ENCODE data around the gene ANXA2R. TPM values are rescaled to one million over a fixed set of nuclear protein-coding genes. Genes with fewer than 3 reads are reported as not detected.
"Not testable (repeated sequence)": the region's sequence is repeated elsewhere in the genome, so short reads cannot be mapped to it uniquely, and the experiment has no call there.

The ANXA2R gene
- total and polyA plus RNA-seq, 12 donors, result 0.42 to 3.4 (median 1.0) TPM

- TF ChIP-seq, protein P1, sequence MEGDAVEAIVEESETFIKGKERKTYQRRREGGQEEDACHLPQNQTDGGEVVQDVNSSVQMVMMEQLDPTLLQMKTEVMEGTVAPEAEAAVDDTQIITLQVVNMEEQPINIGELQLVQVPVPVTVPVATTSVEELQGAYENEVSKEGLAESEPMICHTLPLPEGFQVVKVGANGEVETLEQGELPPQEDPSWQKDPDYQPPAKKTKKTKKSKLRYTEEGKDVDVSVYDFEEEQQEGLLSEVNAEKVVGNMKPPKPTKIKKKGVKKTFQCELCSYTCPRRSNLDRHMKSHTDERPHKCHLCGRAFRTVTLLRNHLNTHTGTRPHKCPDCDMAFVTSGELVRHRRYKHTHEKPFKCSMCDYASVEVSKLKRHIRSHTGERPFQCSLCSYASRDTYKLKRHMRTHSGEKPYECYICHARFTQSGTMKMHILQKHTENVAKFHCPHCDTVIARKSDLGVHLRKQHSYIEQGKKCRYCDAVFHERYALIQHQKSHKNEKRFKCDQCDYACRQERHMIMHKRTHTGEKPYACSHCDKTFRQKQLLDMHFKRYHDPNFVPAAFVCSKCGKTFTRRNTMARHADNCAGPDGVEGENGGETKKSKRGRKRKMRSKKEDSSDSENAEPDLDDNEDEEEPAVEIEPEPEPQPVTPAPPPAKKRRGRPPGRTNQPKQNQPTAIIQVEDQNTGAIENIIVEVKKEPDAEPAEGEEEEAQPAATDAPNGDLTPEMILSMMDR (IDR thresholded peaks at IDR 0.05), result no peak
- peaks cover 0 to 15% (median 2%) of the 10 kb centered on the region in 9 donors for H3K4me1 ChIP-seq
- H3K36me3 ChIP-seq, result no peaks in the 10 kb centered on the region
- peaks cover 0 to 26% (median 0%) of the 10 kb centered on the region in 11 donors for H3K9me3 ChIP-seq
- 93 to 96% methylated on average over 5 of the region's 5 CpGs for WGBS, 2 donors
- no peak overlapping the region for H3K27ac ChIP-seq
- H3K4me3 ChIP-seq, result no peak overlapping the region
- no peak for ATAC-seq
- DNase-seq, result no peak
- intact Hi-C loops (cut with DNase I), result loop anchor here in 2 of 10 donors (10.0 kb wide), 1 partner anchor 157 kb away; no protein-coding TSS in a partner anchor
- H3K27me3 ChIP-seq, result no peaks in the 10 kb centered on the region
Measured at GRCh38 chr5:43061352-43062075, 21.4 kb upstream of the ANXA2R start.

DNA sequence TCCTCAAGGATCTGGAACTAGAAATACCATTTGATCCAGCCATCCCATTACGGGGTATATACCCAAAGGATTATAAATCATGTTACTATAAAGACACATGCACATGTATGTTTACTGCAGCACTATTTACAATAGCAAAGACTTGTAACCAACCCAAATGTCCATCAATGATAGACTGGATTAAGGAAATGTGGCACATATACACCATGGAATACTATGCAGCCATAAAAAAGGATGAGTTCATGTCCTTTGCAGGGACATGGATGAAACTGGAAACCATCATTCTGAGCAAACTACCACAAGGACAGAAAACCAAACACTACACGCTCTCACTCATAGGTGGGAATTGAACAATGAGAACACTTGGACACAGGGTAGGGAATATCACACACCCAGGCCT lies 19.9 kb upstream of the ANXA2R start:
- not testable (repeated sequence) for ATAC-seq, H3K36me3 ChIP-seq, H3K4me3 ChIP-seq, H3K27ac ChIP-seq, H3K27me3 ChIP-seq, DNase-seq
- intact Hi-C loops (cut with DNase I), result loop anchor here in 2 of 10 donors (10.0 kb wide), 1 partner anchor 155 kb away; no protein-coding TSS in a partner anchor
- Histone ChIP-seq H3K9me3 (peaks cover 0 to 31% (median 0%) of the 10 kb centered on the region in 11 donors), H3K4me1 (peaks cover 0 to 15% (median 0%) of the 10 kb centered on the region in 9 donors)
- 100% methylated on average over 2 of the region's 2 CpGs for WGBS, 2 donors

DNA sequence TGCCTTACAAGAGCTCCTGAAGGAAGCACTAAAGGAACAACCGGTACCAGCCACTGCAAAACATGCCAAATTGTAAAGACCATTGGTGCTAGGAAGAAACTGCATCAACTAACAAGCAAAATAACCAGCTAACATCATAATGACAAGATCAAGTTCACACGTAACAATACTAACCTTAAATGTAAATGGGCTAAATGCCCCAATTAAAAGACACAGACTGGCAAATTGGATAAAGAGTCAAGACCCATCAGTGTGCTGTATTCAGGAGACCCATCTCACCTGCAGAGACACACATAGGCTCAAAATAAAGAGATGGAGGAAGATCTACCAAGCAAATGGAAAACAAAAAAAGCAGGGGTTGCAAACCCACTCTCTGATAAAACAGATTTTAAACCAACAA lies 15.0 kb upstream of the ANXA2R start:
- ATAC-seq; H3K27me3 ChIP-seq; intact Hi-C loops (cut with DNase I); H3K27ac ChIP-seq; DNase-seq; H3K4me3 ChIP-seq; H3K4me1 ChIP-seq: not testable (repeated sequence)
- H3K36me3 ChIP-seq, result peaks cover 0 to 32% (median 7%) of the 10 kb centered on the region in 9 donors
- WGBS, 2 donors, result 94 to 95% methylated on average over 2 of the region's 2 CpGs
- peaks cover 0 to 34% (median 0%) of the 10 kb centered on the region in 11 donors for H3K9me3 ChIP-seq

GRCh38 chr5:43051684-43052083 lies 11.6 kb upstream of the ANXA2R start:
- WGBS, 2 donors, result 93 to 99% methylated on average over 2 of the region's 2 CpGs
- TF ChIP-seq, protein P1 (IDR thresholded peaks at IDR 0.05), result no peak

GRCh38 chr5:43050384-43050783 lies 10.3 kb upstream of the ANXA2R start:
- no peak for DNase-seq
- peaks cover 0 to 7% (median 0%) of the 10 kb centered on the region in 11 donors for H3K9me3 ChIP-seq
- no peak for ATAC-seq
- WGBS, 2 donors, result 72% methylated on average over 4 of the region's 4 CpGs
- intact Hi-C loops (cut with DNase I), result no loop called here
- peaks cover 0 to 4% (median 0%) of the 10 kb centered on the region in 9 donors for H3K4me1 ChIP-seq
- no peak overlapping the region for H3K4me3 ChIP-seq
- peaks cover 0 to 2% (median 0%) of the 10 kb centered on the region in 7 donors for H3K27me3 ChIP-seq
- TF ChIP-seq, protein P1 (IDR thresholded peaks at IDR 0.05), result no peak
- peaks cover 0 to 32% (median 7%) of the 10 kb centered on the region in 9 donors for H3K36me3 ChIP-seq
- H3K27ac ChIP-seq, result no peak overlapping the region

More at GRCh38 chr5:43051684-43052083, 11.6 kb upstream of the ANXA2R start:
- Histone ChIP-seq H3K9me3 (peaks cover 0 to 11% (median 0%) of the 10 kb centered on the region in 11 donors), H3K27me3 (no peaks in the 10 kb centered on the region), H3K4me1 (no peaks in the 10 kb centered on the region), H3K27ac (no peak overlapping the region), H3K36me3 (peaks cover 0 to 32% (median 7%) of the 10 kb centered on the region in 9 donors), H3K4me3 (no peak overlapping the region)
- DNase-seq (no peak), ATAC-seq (no peak)
- intact Hi-C loops (cut with DNase I), result no loop called here

Measured in heart right ventricle (tissue), 16 donors.